MM.1S (cell line): ENCODE results near the gene ADAM10.

Source experiments
- DNase-seq: peaks from one replicate; pipeline ENCODE4 v3.0.0-alpha.2; 2015
- H2AFZ ChIP-seq: fragments of 300-600 bp; sonication (generic); 2 replicates; pipeline ENCODE4 v1.6.0; 2016; ENCODE audit warnings: antibody characterized with exemption, low read length
- H3F3A ChIP-seq: fragments of 300-600 bp; sonication (generic); 2 replicates; pipeline ENCODE4 v1.6.1; 2016; ENCODE audit warnings: mild to moderate bottlenecking, antibody characterized with exemption, low read length, moderate library complexity, mixed read lengths; ENCODE audit not compliant: insufficient read depth
- H3K27ac ChIP-seq: fragments of 300-600 bp; sonication (generic); 2 replicates; pipeline ENCODE4 v1.5.1; 2016; ENCODE audit warnings: mild to moderate bottlenecking, low read length
- H3K27me3 ChIP-seq: fragments of 300-600 bp; sonication (generic); replicated peaks from 2 replicates; pipeline ENCODE4 v1.6.0; 2016; ENCODE audit warnings: low read length; ENCODE audit not compliant: insufficient read depth
- H3K36me3 ChIP-seq: fragments of 300-600 bp; sonication (generic); replicated peaks from 2 replicates; pipeline ENCODE4 v1.6.1; 2016; ENCODE audit warnings: mild to moderate bottlenecking, low read length, mixed read lengths; ENCODE audit not compliant: insufficient read depth
- H3K4me1 ChIP-seq: fragments of 300-600 bp; sonication (generic); 2 replicates; pipeline ENCODE4 v1.6.1; 2016; ENCODE audit warnings: low read length, mixed read lengths
- H3K4me2 ChIP-seq: fragments of 300-600 bp; sonication (generic); 2 replicates; pipeline ENCODE4 v1.6.0; 2016; ENCODE audit warnings: low read depth, low read length
- H3K4me3 ChIP-seq: fragments of 300-600 bp; sonication (generic); 2 replicates; pipeline ENCODE4 v1.5.1; 2016; ENCODE audit warnings: low read length, mixed read lengths
- H3K79me2 ChIP-seq: fragments of 300-600 bp; sonication (generic); 2 replicates; pipeline ENCODE4 v1.6.1; 2016; ENCODE audit warnings: mixed run types, low read length, mixed read lengths
- H3K9ac ChIP-seq: fragments of 300-600 bp; sonication (generic); 2 replicates; pipeline ENCODE4 v1.6.1; 2016; ENCODE audit warnings: low read length, mixed read lengths
- H3K9me2 ChIP-seq: fragments of 300-600 bp; sonication (generic); replicated peaks from 2 replicates; pipeline ENCODE4 v1.6.1; 2016; ENCODE audit warnings: mild to moderate bottlenecking, low read length, mixed read lengths; ENCODE audit not compliant: insufficient read depth
- H3K9me3 ChIP-seq: fragments of 300-600 bp; sonication (generic); replicated peaks from 2 replicates; pipeline ENCODE4 v1.6.1; 2016; ENCODE audit warnings: mild to moderate bottlenecking, low read length, mixed read lengths; ENCODE audit not compliant: insufficient read depth
- H4K20me1 ChIP-seq: fragments of 300-600 bp; sonication (generic); 2 replicates; pipeline ENCODE4 v1.6.1; 2016; ENCODE audit warnings: mild to moderate bottlenecking, low read length, moderate library complexity, mixed read lengths; ENCODE audit not compliant: insufficient read depth
- EZH2 ChIP-seq: fragments of 300-600 bp; sonication (generic); optimal IDR thresholded peaks from 2 replicates; pipeline ENCODE3; 2017; ENCODE audit warnings: low read depth, mild to moderate bottlenecking, antibody characterized with exemption, low read length, mixed read lengths
- EZH2phosphoT487 ChIP-seq: fragments of 300-600 bp; sonication (generic); IDR thresholded peaks from 2 replicates; pipeline ENCODE4 v1.6.1; 2018; ENCODE audit warnings: antibody characterized with exemption, low read length
- TF ChIP-seq, protein P1 (sequence below): fragments of 300-600 bp; sonication (generic); IDR thresholded peaks from 2 replicates; pipeline ENCODE4 v1.5.1; 2016; ENCODE audit warnings: antibody characterized with exemption, low read length, mixed read lengths

Gene ADAM10

DNA sequence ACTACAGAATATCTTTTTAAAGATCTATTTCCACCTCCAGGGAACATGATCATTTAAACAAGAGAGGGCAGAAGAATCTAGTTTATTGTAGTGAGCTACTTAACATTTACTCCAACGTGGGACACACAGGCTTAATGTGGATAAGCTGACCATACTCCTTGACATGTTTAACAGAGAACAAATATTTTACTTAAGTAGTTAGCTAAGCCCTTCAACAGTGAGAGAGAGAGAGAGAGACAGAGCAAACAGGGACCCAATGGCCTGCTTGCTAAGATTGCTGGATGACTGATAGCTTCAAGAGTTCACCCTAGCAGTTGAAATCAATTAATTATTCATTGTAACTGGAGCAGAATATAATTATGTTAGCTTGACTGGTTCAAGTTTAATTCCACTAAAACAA, 158.6 kb downstream of the ADAM10 start:
- no peaks in the 10 kb centered on the region for H3K79me2 ChIP-seq
- H3K9ac ChIP-seq: no peak overlapping the region
- H3F3A ChIP-seq: peaks cover 13% of the 10 kb centered on the region
- no peaks in the 10 kb centered on the region for H3K9me3 ChIP-seq
- no peak overlapping the region for H3K4me2 ChIP-seq
- no peak for DNase-seq
- H3K4me3 ChIP-seq: no peak overlapping the region
- no peak overlapping the region for H3K27ac ChIP-seq
- no peak overlapping the region for H2AFZ ChIP-seq
- H3K27me3 ChIP-seq: no peaks in the 10 kb centered on the region
- H3K36me3 ChIP-seq: no peaks in the 10 kb centered on the region
- H4K20me1 ChIP-seq: no peaks in the 10 kb centered on the region
- peaks cover 28% of the 10 kb centered on the region for H3K4me1 ChIP-seq
- H3K9me2 ChIP-seq: no peaks in the 10 kb centered on the region
- TF ChIP-seq EZH2: no peak
- TF ChIP-seq EZH2phosphoT487: no peak
- TF ChIP-seq, protein P1, sequence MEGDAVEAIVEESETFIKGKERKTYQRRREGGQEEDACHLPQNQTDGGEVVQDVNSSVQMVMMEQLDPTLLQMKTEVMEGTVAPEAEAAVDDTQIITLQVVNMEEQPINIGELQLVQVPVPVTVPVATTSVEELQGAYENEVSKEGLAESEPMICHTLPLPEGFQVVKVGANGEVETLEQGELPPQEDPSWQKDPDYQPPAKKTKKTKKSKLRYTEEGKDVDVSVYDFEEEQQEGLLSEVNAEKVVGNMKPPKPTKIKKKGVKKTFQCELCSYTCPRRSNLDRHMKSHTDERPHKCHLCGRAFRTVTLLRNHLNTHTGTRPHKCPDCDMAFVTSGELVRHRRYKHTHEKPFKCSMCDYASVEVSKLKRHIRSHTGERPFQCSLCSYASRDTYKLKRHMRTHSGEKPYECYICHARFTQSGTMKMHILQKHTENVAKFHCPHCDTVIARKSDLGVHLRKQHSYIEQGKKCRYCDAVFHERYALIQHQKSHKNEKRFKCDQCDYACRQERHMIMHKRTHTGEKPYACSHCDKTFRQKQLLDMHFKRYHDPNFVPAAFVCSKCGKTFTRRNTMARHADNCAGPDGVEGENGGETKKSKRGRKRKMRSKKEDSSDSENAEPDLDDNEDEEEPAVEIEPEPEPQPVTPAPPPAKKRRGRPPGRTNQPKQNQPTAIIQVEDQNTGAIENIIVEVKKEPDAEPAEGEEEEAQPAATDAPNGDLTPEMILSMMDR: no peak

DNA sequence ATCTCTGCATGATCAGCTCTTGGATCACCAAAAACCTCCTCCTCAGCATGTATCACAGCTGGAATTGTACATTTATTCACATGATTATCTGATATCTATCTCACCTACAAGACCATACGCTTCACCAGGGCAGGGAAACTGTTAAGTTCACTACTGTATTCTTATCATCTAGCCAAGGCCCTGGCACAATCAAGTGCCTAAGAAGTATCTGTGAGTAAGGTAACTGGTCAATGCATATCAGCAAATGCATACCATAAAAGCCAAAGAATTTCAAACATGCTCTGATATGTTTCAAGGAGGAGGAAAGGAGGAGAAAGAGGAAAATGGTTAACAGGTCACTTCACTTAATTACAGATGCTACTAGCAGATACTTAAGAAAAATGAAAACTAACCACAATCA, 159.3 kb downstream of the ADAM10 start:
- Histone ChIP-seq H3K9me3 (no peaks in the 10 kb centered on the region), H3K9me2 (no peaks in the 10 kb centered on the region), H3K4me2 (no peak overlapping the region), H3K36me3 (no peaks in the 10 kb centered on the region), H2AFZ (no peak overlapping the region), H3K27me3 (no peaks in the 10 kb centered on the region), H4K20me1 (no peaks in the 10 kb centered on the region), H3K79me2 (no peaks in the 10 kb centered on the region), H3K4me3 (no peak overlapping the region), H3K9ac (no peak overlapping the region), H3F3A (peaks cover 15% of the 10 kb centered on the region), H3K27ac (no peak overlapping the region), H3K4me1 (peaks cover 30% of the 10 kb centered on the region)
- no peak for DNase-seq
- TF ChIP-seq, protein P1: no peak
- TF ChIP-seq EZH2phosphoT487: no peak
- TF ChIP-seq EZH2: no peak

DNA sequence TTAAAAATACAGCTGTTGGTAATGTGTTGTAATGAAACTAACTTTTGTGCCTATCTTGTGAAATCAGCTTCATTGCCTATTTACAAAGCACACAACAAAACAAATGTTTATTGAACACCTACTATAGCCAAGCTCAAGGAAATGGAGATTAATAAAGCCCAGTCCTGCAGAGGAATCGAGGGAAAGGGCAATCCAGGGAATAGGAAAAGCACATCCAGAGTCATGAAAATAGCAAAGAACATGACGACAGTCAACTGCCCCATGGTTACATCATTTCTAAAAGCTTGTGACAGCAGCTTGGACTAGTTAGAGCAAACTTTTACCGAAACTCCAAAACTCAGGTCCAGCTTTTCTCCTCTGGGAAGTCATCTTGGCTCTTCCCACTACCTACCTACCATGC, 160.5 kb downstream of the ADAM10 start:
- H3K4me1 ChIP-seq: peaks cover 19% of the 10 kb centered on the region
- no peaks in the 10 kb centered on the region for H3K9me3 ChIP-seq
- no peaks in the 10 kb centered on the region for H4K20me1 ChIP-seq
- no peak for DNase-seq
- H3K79me2 ChIP-seq: no peaks in the 10 kb centered on the region
- TF ChIP-seq EZH2 (no peak), EZH2phosphoT487 (no peak)
- TF ChIP-seq, protein P1: no peak
- no peak overlapping the region for H3K27ac ChIP-seq
- no peak overlapping the region for H3K9ac ChIP-seq
- H2AFZ ChIP-seq: no peak overlapping the region
- no peaks in the 10 kb centered on the region for H3K36me3 ChIP-seq
- peaks cover 6% of the 10 kb centered on the region for H3F3A ChIP-seq
- no peaks in the 10 kb centered on the region for H3K9me2 ChIP-seq
- H3K4me2 ChIP-seq: no peak overlapping the region
- H3K4me3 ChIP-seq: no peak overlapping the region
- no peaks in the 10 kb centered on the region for H3K27me3 ChIP-seq
